Measurements from ENCODE around the gene RSBN1. TPM values are rescaled to one million over a fixed set of nuclear protein-coding genes. Genes with fewer than 3 reads are reported as not detected.

Gene RSBN1
- 3.3 to 5.0 TPM (median 4.1 TPM) in 5 replicates for total RNA-seq (2022; extraction: Qiagen RNA extraction; ENCODE audit: low read depth)

GRCh38 chr1:113811888-113812660 lies at the start of gene RSBN1:
TSS of gene RSBN1 (minus strand) at chr1:113812476. CDS start at chr1:113812412, 64 bp downstream.

GRCh38 chr1:113759333-113760101 lies 52.8 kb downstream of the RSBN1 start, which contains the start of gene PHTF1:
TSS of gene PHTF1 (minus strand) at chr1:113759486. CDS start at chr1:113758703, 783 bp downstream.

Other genes with a start within 250 kb of the RSBN1 start
- 16.1 to 20.5 TPM (median 16.8 TPM) in 5 replicates for gene PHTF1, start 53.0 kb downstream of the RSBN1 start, total RNA-seq (2022; extraction: Qiagen RNA extraction; ENCODE audit: low read depth)
- not detected in 5 replicates for gene PTPN22, start 59.2 kb upstream of the RSBN1 start, total RNA-seq (2022; extraction: Qiagen RNA extraction; ENCODE audit: low read depth)
- gene BCL2L15, start 75.1 kb upstream of the RSBN1 start, total RNA-seq (2022; extraction: Qiagen RNA extraction; ENCODE audit: low read depth) = 0.48 to 1.7 TPM (median 0.85 TPM) in 4 of 5 replicates, not detected in the other
- gene AP4B1, start 92.3 kb upstream of the RSBN1 start, total RNA-seq (2022; extraction: Qiagen RNA extraction; ENCODE audit: low read depth) = 8.6 to 11.7 TPM (median 9.7 TPM) in 5 replicates
- 7.7 to 10.9 TPM (median 9.7 TPM) in 5 replicates for gene DCLRE1B, start 92.8 kb upstream of the RSBN1 start, total RNA-seq (2022; extraction: Qiagen RNA extraction; ENCODE audit: low read depth)
- 15.1 to 16.6 TPM (median 15.7 TPM) in 5 replicates for gene HIPK1, start 116.8 kb upstream of the RSBN1 start, total RNA-seq (2022; extraction: Qiagen RNA extraction; ENCODE audit: low read depth)
- 3.4 to 4.1 TPM (median 4.1 TPM) in 5 replicates for gene OLFML3, start 167.0 kb upstream of the RSBN1 start, total RNA-seq (2022; extraction: Qiagen RNA extraction; ENCODE audit: low read depth)

Data from A549 treated with CpdA at 1 μM for 4 hours (cell line).